Astrocyte of the spinal cord (primary cell): Measurements from ENCODE around the gene DYNC2I2.

Source experiments
- DNase-seq: peaks from one replicate; pipeline ENCODE4 v3.0.0; 2011; ENCODE audit warnings: low read depth, low spot score
- H3K4me3 ChIP-seq: 2 replicates; pipeline ENCODE4 v1.5.1; 2011; ENCODE audit warnings: low read depth, mild to moderate bottlenecking, low read length, moderate library complexity
- CTCF ChIP-seq: IDR thresholded peaks from 2 replicates; pipeline ENCODE4 v1.5.1; 2012; ENCODE audit warnings: low read depth, mild to moderate bottlenecking, low read length, inconsistent platforms
- in situ Hi-C: cut with HindIII; loops from 2 replicates; pipeline ENCODE4 v1.10.0; 2017; ENCODE audit warnings: low sequenced_read_pairs

Gene DYNC2I2

GRCh38 chr9:128619127-128619526 lies 37.5 kb downstream of the DYNC2I2 start:
- DNase-seq: no peak
- TF ChIP-seq CTCF: no peak
- no peak overlapping the region for H3K4me3 ChIP-seq
- in situ Hi-C loops: no loop called here

- TF ChIP-seq CTCF: no peak
- H3K4me3 ChIP-seq: no peak overlapping the region
- in situ Hi-C loops: no loop called here
- DNase-seq: no peak
Observed at GRCh38 chr9:128617943-128618342, 38.7 kb downstream of the DYNC2I2 start.

- DNase-seq: no peak
- H3K4me3 ChIP-seq: no peak overlapping the region
Observed at GRCh38 chr9:128615571-128615970, 41.1 kb downstream of the DYNC2I2 start.

DNA sequence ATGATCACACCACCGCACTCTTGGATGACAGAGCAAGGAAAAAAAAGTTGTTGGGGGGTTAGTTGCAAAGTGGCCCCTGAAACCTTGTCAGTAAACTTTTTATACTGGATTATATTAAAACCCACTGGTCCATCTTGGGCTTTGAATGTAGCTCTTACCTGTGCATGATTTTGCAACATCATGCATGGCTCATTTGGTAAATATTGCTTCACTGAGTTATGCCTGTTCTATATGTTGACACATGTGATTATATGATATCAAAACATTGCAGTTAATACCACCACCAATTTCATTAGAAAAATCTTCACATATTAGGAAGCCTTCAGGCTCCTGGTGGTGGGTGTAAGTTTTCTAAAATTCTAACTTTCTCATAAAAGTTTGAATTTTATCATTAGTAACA lies 41.9 kb downstream of the DYNC2I2 start:
- no peak for TF ChIP-seq CTCF
- no peak overlapping the region for H3K4me3 ChIP-seq
- in situ Hi-C loops: no loop called here
- no peak for DNase-seq

More at GRCh38 chr9:128615571-128615970, 41.1 kb downstream of the DYNC2I2 start:
- in situ Hi-C loops: no loop called here
- TF ChIP-seq CTCF: no peak

GRCh38 chr9:128611600-128612394 lies 44.9 kb downstream of the DYNC2I2 start:
- H3K4me3 ChIP-seq: no peak overlapping the region
- TF ChIP-seq CTCF: no peak
- in situ Hi-C loops: no loop called here
- no peak for DNase-seq

DNA sequence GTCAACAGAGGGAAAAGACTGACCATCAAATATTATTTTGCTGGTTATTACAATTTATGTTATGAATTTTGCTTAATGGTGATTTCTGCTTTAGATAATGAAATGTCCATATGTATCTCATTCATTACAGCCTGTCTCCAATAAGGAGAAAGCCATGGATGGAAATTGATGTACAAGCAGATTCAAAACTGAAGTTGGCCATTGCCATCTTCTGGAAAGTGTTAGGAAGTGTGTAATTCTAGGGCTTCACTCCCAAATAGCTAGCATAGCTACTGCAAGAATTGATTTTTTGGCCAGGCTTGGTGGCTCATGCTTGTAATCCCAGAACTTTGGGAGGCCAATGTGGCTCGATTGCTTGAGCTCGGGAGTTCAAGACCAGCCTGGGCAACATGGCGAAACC lies 45.8 kb downstream of the DYNC2I2 start:
- H3K4me3 ChIP-seq: no peak overlapping the region
- no peak for DNase-seq
- in situ Hi-C loops: no loop called here
- no peak for TF ChIP-seq CTCF
